CD4-positive, alpha-beta memory T cell (primary cell): Measurements from ENCODE around the gene CCDC63. TPM values are rescaled to one million over a fixed set of nuclear protein-coding genes. Genes with fewer than 3 reads are reported as not detected.
A peak's percentile ranks its signal among the peaks of the same experiment; 100 is the strongest.

Source experiments
- CTCF ChIA-PET: fragments of 350-600 bp; sonication (Branson Sonifier 250); formaldehyde crosslinking; loops from one replicate; lab custom pipeline; 2021; ENCODE audit warnings: inconsistent platforms; ENCODE audit not compliant: partially characterized antibody; lab: Charles Lee
- POLR2A ChIA-PET: fragments of 350-600 bp; sonication (Branson Sonifier 250); formaldehyde crosslinking; loops from one replicate; lab custom pipeline; 2021; ENCODE audit not compliant: partially characterized antibody; lab: Charles Lee
- DNase-seq, 5 donors: peaks; one replicate each; pipeline versions ENCODE4 v3.0.0 to v3.0.0-alpha.2; 2020 to 2022; ENCODE audit warnings: mixed read lengths in 1 of 5
- H3K27ac ChIP-seq: one replicate; pipeline ENCODE4 v1.7.0; 2013; ENCODE audit warnings: low read depth, low read length
- H3K27me3 ChIP-seq: 2 replicates; pipeline ENCODE4 v1.7.0; 2013; ENCODE audit warnings: mild to moderate bottlenecking, low read length, moderate library complexity; ENCODE audit not compliant: insufficient read depth
- H3K36me3 ChIP-seq: 2 replicates; pipeline ENCODE4 v1.7.0; 2013; ENCODE audit warnings: mild to moderate bottlenecking, low read length, moderate library complexity; ENCODE audit not compliant: insufficient read depth
- H3K4me1 ChIP-seq: 2 replicates; pipeline ENCODE4 v1.7.0; 2013; ENCODE audit warnings: mild to moderate bottlenecking, low read length, moderate library complexity; ENCODE audit not compliant: insufficient read depth
- H3K4me3 ChIP-seq, 2 donors: one replicate each; pipeline ENCODE4 v1.7.0; 2013; ENCODE audit warnings: low read length in 2 of 2, mild to moderate bottlenecking in 1 of 2
- H3K9me3 ChIP-seq, 2 donors: one replicate each; pipeline ENCODE4 v1.7.0; 2013; ENCODE audit warnings: low read length in 2 of 2, control low read depth in 1 of 2; ENCODE audit not compliant: control insufficient read depth in 1 of 2
- H3K27ac Mint-ChIP-seq, 7 donors: one replicate each; pipeline ENCODE4 v1.8.0; 2020 to 2021; ENCODE audit warnings: mixed read lengths in 7 of 7, mild to moderate bottlenecking in 6 of 7, inconsistent platforms in 3 of 7, moderate library complexity in 3 of 7
- H3K27me3 Mint-ChIP-seq, 2 donors: one replicate each; pipeline ENCODE4 v1.8.0; 2020 to 2021; ENCODE audit warnings: mixed read lengths in 2 of 2
- H3K36me3 Mint-ChIP-seq, 2 donors: one replicate each; pipeline ENCODE4 v1.8.0; 2020 to 2021; ENCODE audit warnings: mixed read lengths in 2 of 2, inconsistent platforms in 1 of 2, mild to moderate bottlenecking in 1 of 2
- H3K4me1 Mint-ChIP-seq, 4 donors: one replicate each; pipeline ENCODE4 v1.8.0; 2020 to 2021; ENCODE audit warnings: mixed read lengths in 4 of 4, mild to moderate bottlenecking in 1 of 4
- H3K4me3 Mint-ChIP-seq, 8 donors: one replicate each; pipeline ENCODE4 v1.8.0; 2020 to 2021; ENCODE audit warnings: mixed read lengths in 8 of 8, mild to moderate bottlenecking in 7 of 8, moderate library complexity in 6 of 8, inconsistent platforms in 3 of 8
- H3K9me3 Mint-ChIP-seq, 8 donors: one replicate each; pipeline ENCODE4 v1.8.0; 2020 to 2021; ENCODE audit warnings: mixed read lengths in 8 of 8, mild to moderate bottlenecking in 5 of 8, inconsistent platforms in 3 of 8, moderate library complexity in 1 of 8
- intact Hi-C: fragments of 100-400 bp; cut with micrococcal nuclease; formaldehyde crosslinking; loops from one replicate; pipeline ENCODE4 v1.15.1; 2023
- polyA plus RNA-seq, 2 donors: library from polyadenylated mRNA; unstranded; fragments of 300-500 nt; fragmentation: Illumina TruSeq; gene quantifications; one replicate each; pipeline ENCODE4 v1.2.3, GENCODE V29; 2021
- total RNA-seq, 2 experiments: library from RNA; stranded (reverse); gene quantifications; one replicate each; pipeline ENCODE4 v1.2.3, GENCODE V29; 2021

Gene CCDC63
- total and polyA plus RNA-seq, 4 experiments from 2014 or later = not detected

DNA sequence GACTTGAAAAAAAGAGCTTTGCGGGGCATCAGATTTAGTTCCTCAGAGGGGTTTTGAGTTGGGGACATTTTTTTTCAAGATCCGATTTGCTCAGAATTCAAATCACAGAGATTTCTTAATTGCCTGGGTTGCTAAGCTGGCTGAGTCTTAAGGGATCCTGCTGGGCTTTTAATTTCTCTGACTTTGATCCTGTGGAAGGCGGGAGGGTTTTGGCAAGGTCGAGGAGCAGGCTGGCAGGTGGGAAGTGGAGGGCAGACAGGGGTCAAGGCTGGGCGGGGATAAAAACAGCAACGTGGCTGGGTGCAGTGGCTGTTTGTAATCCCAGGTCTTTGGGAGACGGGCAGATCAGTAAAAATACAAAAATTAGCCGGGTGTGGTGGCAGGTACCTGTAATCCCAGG, 33.5 kb upstream of the CCDC63 start:
- DNase-seq = no peak
- no peaks in the 10 kb centered on the region for H3K36me3 Mint-ChIP-seq
- H3K36me3 ChIP-seq = no peaks in the 10 kb centered on the region
- no peaks in the 10 kb centered on the region for H3K27me3 ChIP-seq
- H3K4me3 ChIP-seq = no peak overlapping the region
- H3K27ac ChIP-seq = no peak overlapping the region
- ChIA-PET CTCF (interaction anchor here (0.8 kb wide), 1 partner anchor 48 kb away, joined by 3 read pairs; no protein-coding TSS in a partner anchor), POLR2A (no interaction called here)
- H3K27me3 Mint-ChIP-seq = no peaks in the 10 kb centered on the region
- H3K4me1 Mint-ChIP-seq = peaks cover 0 to 4% (median 0%) of the 10 kb centered on the region in 4 donors
- intact Hi-C loops = no loop called here
- H3K9me3 Mint-ChIP-seq = peaks cover 0 to 3% (median 0%) of the 10 kb centered on the region in 8 donors
- H3K4me1 ChIP-seq = no peaks in the 10 kb centered on the region
- no peak overlapping the region for H3K4me3 Mint-ChIP-seq
- H3K9me3 ChIP-seq = no peaks in the 10 kb centered on the region
- H3K27ac Mint-ChIP-seq = no peak overlapping the region

DNA sequence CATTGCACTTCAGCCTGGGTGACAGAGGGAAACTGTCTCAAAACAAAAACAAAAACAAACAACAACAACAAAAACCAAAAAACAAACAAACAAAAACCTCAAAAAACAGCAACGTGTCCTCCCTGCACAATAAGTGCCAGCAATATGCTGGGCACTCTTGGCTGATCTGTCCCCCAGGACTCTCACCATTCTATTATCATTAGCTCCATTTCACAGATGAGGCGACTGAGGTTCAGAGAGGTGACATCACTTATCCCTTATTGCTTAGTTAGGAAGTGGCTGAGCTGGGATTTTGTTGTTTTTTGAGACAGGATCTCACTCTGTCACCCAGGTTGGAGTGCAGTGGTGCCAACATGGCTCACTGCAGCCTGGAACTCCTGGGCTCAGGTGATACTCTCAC, 33.0 kb upstream of the CCDC63 start:
- CTCF ChIA-PET = interaction anchor here (0.8 kb wide), 1 partner anchor 48 kb away, joined by 3 read pairs; no protein-coding TSS in a partner anchor
- no peaks in the 10 kb centered on the region for H3K36me3 Mint-ChIP-seq
- Histone ChIP-seq H3K36me3 (no peaks in the 10 kb centered on the region), H3K4me1 (no peaks in the 10 kb centered on the region), H3K4me3 (no peak overlapping the region), H3K27ac (no peak overlapping the region), H3K9me3 (no peaks in the 10 kb centered on the region), H3K27me3 (no peaks in the 10 kb centered on the region)
- no peaks in the 10 kb centered on the region for H3K27me3 Mint-ChIP-seq
- H3K9me3 Mint-ChIP-seq = peaks cover 0 to 3% (median 0%) of the 10 kb centered on the region in 8 donors
- intact Hi-C loops = no loop called here
- H3K4me3 Mint-ChIP-seq = no peak overlapping the region
- H3K27ac Mint-ChIP-seq = no peak overlapping the region
- no peak for DNase-seq
- POLR2A ChIA-PET = no interaction called here
- H3K4me1 Mint-ChIP-seq = peaks cover 0 to 4% (median 0%) of the 10 kb centered on the region in 4 donors

DNA sequence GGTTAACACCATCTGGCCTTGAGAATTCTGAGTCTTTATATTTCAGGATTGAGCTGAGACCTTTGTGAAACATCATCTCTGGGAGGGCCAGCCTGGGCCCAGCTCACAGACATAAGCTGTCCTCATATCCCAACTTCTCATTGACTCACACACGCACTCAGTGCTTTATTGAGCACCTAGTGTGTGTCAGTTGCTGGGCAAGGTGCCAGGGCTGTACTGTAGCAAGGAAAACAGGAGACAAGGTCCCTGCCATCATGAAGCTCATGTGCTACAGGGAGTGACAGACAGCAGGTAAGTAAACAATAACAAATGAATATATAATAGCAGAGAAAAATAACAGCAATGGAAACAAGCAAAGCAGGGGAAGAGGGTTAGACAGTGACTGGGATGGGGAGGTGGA, 30.5 kb upstream of the CCDC63 start:
- POLR2A ChIA-PET = no interaction called here

DNA sequence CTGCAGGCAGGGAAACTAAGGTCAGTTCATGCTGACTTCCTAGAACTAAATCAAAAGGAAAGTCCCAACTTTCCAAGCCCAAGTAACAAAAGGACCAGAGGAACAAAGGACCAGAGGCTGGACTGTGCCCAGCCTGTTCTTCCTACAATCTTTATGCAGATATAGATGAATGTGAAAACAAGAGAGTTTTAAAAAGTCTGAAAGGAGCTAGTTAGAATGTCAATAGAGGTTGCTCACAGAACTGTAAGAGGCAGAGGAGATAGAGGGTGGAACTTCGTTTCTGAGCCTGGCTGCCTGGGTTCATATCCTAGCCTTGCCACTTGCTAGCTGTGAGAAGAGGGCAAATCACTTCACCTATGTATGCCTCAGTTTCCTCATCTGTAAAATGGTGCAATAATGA, 30.0 kb upstream of the CCDC63 start:
- no peak for DNase-seq
- Histone ChIP-seq H3K4me3 (no peak overlapping the region), H3K27ac (no peak overlapping the region), H3K36me3 (no peaks in the 10 kb centered on the region), H3K9me3 (no peaks in the 10 kb centered on the region), H3K4me1 (no peaks in the 10 kb centered on the region), H3K27me3 (no peaks in the 10 kb centered on the region)
- H3K27me3 Mint-ChIP-seq = no peaks in the 10 kb centered on the region
- H3K36me3 Mint-ChIP-seq = no peaks in the 10 kb centered on the region
- no peak overlapping the region for H3K4me3 Mint-ChIP-seq
- no peak overlapping the region for H3K27ac Mint-ChIP-seq
- POLR2A ChIA-PET = no interaction called here
- CTCF ChIA-PET = interaction anchor here (0.6 to 2.4 kb wide), 3 partner anchors 9 to 41 kb away, joined by 3 to 7 read pairs (median 3); no protein-coding TSS in a partner anchor
- intact Hi-C loops = no loop called here
- no peaks in the 10 kb centered on the region for H3K4me1 Mint-ChIP-seq
- no peaks in the 10 kb centered on the region for H3K9me3 Mint-ChIP-seq

More for the DNA sequence above, 30.5 kb upstream of the CCDC63 start:
- no peak for DNase-seq
- H3K4me1 ChIP-seq = no peaks in the 10 kb centered on the region
- CTCF ChIA-PET = interaction anchor here (0.6 to 2.4 kb wide), 3 partner anchors 10 to 40 kb away, joined by 3 to 7 read pairs (median 3); no protein-coding TSS in a partner anchor
- H3K36me3 Mint-ChIP-seq = no peaks in the 10 kb centered on the region
- no peak overlapping the region for H3K27ac Mint-ChIP-seq
- no peak overlapping the region for H3K4me3 Mint-ChIP-seq
- intact Hi-C loops = no loop called here
- no peak overlapping the region for H3K4me3 ChIP-seq
- H3K27ac ChIP-seq = no peak overlapping the region
- H3K36me3 ChIP-seq = no peaks in the 10 kb centered on the region
- no peaks in the 10 kb centered on the region for H3K9me3 Mint-ChIP-seq
- no peaks in the 10 kb centered on the region for H3K27me3 Mint-ChIP-seq
- peaks cover 0 to 2% (median 0%) of the 10 kb centered on the region in 4 donors for H3K4me1 Mint-ChIP-seq
- H3K27me3 ChIP-seq = no peaks in the 10 kb centered on the region
- no peaks in the 10 kb centered on the region for H3K9me3 ChIP-seq

DNA sequence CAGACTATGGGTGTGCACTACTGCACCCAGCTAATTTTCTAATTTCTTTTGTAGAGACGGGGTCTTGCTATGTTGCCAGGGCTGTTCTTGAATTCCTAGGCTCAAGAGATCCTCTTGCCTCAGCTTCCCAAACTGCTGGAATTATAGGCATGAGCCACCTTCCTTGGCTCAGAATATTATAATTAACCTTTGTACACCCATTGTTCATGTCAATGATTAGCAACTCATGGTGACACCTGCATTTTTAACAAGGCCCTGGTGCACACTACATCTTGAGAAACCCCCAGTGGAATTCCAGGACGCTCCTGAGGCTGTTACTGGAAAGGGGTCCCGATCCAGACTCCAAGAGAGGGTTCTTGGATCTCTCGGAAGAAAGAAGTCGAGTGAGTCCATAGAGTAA, 28.3 kb upstream of the CCDC63 start:
- H3K9me3 ChIP-seq = no peaks in the 10 kb centered on the region
- no peaks in the 10 kb centered on the region for H3K36me3 ChIP-seq
- no peaks in the 10 kb centered on the region for H3K36me3 Mint-ChIP-seq
- no peaks in the 10 kb centered on the region for H3K27me3 Mint-ChIP-seq
- no peak overlapping the region for H3K27ac Mint-ChIP-seq
- H3K4me3 Mint-ChIP-seq = no peak overlapping the region
- no peak overlapping the region for H3K27ac ChIP-seq
- H3K27me3 ChIP-seq = no peaks in the 10 kb centered on the region
- H3K4me1 ChIP-seq = no peaks in the 10 kb centered on the region
- H3K9me3 Mint-ChIP-seq = no peaks in the 10 kb centered on the region
- CTCF ChIA-PET = no interaction called here
- no peak overlapping the region for H3K4me3 ChIP-seq
- H3K4me1 Mint-ChIP-seq = no peaks in the 10 kb centered on the region
- POLR2A ChIA-PET = no interaction called here
- intact Hi-C loops = no loop called here
- no peak for DNase-seq

DNA sequence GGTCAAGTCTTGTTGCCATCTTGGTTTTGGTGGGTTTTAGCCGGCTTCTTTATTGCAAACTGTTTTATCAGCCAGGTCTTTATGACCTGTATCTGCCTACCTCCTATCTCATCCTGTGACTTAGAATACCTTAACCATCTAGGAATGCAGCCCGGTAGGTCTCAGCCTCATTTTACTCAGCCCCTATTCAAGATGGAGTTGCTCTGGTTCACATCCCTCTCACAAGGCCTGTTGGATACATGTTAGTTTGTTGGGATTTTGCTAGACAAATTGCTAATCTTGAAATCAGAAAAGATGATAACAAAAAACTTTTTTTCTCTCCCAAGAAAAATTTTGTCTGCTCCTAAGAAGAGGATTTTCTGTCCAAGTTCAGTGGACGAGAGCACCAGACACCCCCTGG, 27.6 kb upstream of the CCDC63 start:
- POLR2A ChIA-PET = no interaction called here
- H3K4me3 Mint-ChIP-seq = no peak overlapping the region

DNA sequence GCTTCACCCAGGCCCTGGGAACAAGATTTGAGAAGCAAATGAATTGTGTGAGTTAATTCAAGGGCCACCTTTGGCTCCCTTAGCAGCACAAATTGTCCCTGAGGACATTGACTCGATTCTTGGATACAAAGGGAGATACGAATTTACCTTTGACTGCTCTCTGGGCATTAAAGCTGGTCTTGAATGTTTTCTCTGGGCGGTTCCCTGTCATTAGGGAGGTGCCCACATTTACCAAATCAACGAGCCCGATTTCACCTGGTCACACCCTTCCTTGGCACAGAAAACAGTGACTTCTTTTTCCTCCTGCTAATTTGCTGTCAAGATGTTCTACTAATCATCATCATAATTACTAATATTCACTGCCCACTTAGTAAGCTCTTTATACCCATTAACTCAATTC, 27.1 kb upstream of the CCDC63 start:
- H3K9me3 Mint-ChIP-seq = no peaks in the 10 kb centered on the region
- CTCF ChIA-PET = no interaction called here
- Histone ChIP-seq H3K27ac (no peak overlapping the region), H3K4me1 (no peaks in the 10 kb centered on the region), H3K27me3 (no peaks in the 10 kb centered on the region), H3K9me3 (no peaks in the 10 kb centered on the region), H3K4me3 (no peak overlapping the region), H3K36me3 (no peaks in the 10 kb centered on the region)
- no peaks in the 10 kb centered on the region for H3K27me3 Mint-ChIP-seq
- DNase-seq = no peak
- no peaks in the 10 kb centered on the region for H3K4me1 Mint-ChIP-seq
- POLR2A ChIA-PET = no interaction called here
- no peaks in the 10 kb centered on the region for H3K36me3 Mint-ChIP-seq
- H3K4me3 Mint-ChIP-seq = no peak overlapping the region
- peak overlapping the region in 1 of 7 donors; percentile 8 for H3K27ac Mint-ChIP-seq
- intact Hi-C loops = no loop called here

More for the DNA sequence above, 27.6 kb upstream of the CCDC63 start:
- CTCF ChIA-PET = no interaction called here
- DNase-seq = no peak
- Mint-ChIP-seq H3K4me1 (no peaks in the 10 kb centered on the region), H3K36me3 (no peaks in the 10 kb centered on the region), H3K9me3 (no peaks in the 10 kb centered on the region), H3K27ac (no peak overlapping the region), H3K27me3 (no peaks in the 10 kb centered on the region)
- no peaks in the 10 kb centered on the region for H3K4me1 ChIP-seq
- no peaks in the 10 kb centered on the region for H3K9me3 ChIP-seq
- H3K27ac ChIP-seq = no peak overlapping the region
- intact Hi-C loops = no loop called here
- no peak overlapping the region for H3K4me3 ChIP-seq
- H3K27me3 ChIP-seq = no peaks in the 10 kb centered on the region
- no peaks in the 10 kb centered on the region for H3K36me3 ChIP-seq
